ENCODE results near the gene SPRY4. TPM values are rescaled to one million over a fixed set of nuclear protein-coding genes. Genes with fewer than 3 reads are reported as not detected.

Gene SPRY4
- total RNA-seq, 1 donor from 2014 or later = 36.9 TPM

GRCh38 chr5:142330026-142330425, 5.2 kb upstream of the SPRY4 start:
- Histone ChIP-seq H3K4me3 (ENCODE audit: low read depth, low read length) (no peak overlapping the region), H3K27me3 (ENCODE audit: control insufficient read depth, insufficient read depth, low read length) (no peaks in the 10 kb centered on the region), H3K36me3 (ENCODE audit: control insufficient read depth, insufficient read depth, low read length) (no peaks in the 10 kb centered on the region)
- no peak for DNase-seq (ENCODE audit: low read depth)
- no peak for TF ChIP-seq CTCF (IDR thresholded peaks at IDR 0.05; ENCODE audit: insufficient read depth, low read length, poor library complexity, severe bottlenecking)

- Histone ChIP-seq H3K4me3 (ENCODE audit: low read depth, low read length) (no peak overlapping the region), H3K27me3 (ENCODE audit: control insufficient read depth, insufficient read depth, low read length) (no peaks in the 10 kb centered on the region), H3K36me3 (ENCODE audit: control insufficient read depth, insufficient read depth, low read length) (no peaks in the 10 kb centered on the region)
- DNase-seq (ENCODE audit: low read depth) = no peak
- peak; percentile 22 for TF ChIP-seq CTCF (IDR thresholded peaks at IDR 0.05; ENCODE audit: insufficient read depth, low read length, poor library complexity, severe bottlenecking)
Measured at GRCh38 chr5:142327111-142327842, 2.5 kb upstream of the SPRY4 start.

GRCh38 chr5:142326480-142326938, 1.7 kb upstream of the SPRY4 start:
- peak overlapping the region; percentile 71 for H3K4me3 ChIP-seq (ENCODE audit: low read depth, low read length)
- no peak for DNase-seq (ENCODE audit: low read depth)

GRCh38 chr5:142325725-142326479, 1.1 kb upstream of the SPRY4 start:
- Histone ChIP-seq H3K27me3 (ENCODE audit: control insufficient read depth, insufficient read depth, low read length) (no peaks in the 10 kb centered on the region), H3K4me3 (ENCODE audit: low read depth, low read length) (peak overlapping the region; percentile 71), H3K36me3 (ENCODE audit: control insufficient read depth, insufficient read depth, low read length) (no peaks in the 10 kb centered on the region)
- no peak for TF ChIP-seq CTCF (IDR thresholded peaks at IDR 0.05; ENCODE audit: insufficient read depth, low read length, poor library complexity, severe bottlenecking)
- no peak for DNase-seq (ENCODE audit: low read depth)

More at GRCh38 chr5:142326480-142326938, 1.7 kb upstream of the SPRY4 start:
- no peak for TF ChIP-seq CTCF (IDR thresholded peaks at IDR 0.05; ENCODE audit: insufficient read depth, low read length, poor library complexity, severe bottlenecking)
- Histone ChIP-seq H3K36me3 (ENCODE audit: control insufficient read depth, insufficient read depth, low read length) (no peaks in the 10 kb centered on the region), H3K27me3 (ENCODE audit: control insufficient read depth, insufficient read depth, low read length) (no peaks in the 10 kb centered on the region)

- no peak for TF ChIP-seq CTCF (IDR thresholded peaks at IDR 0.05; ENCODE audit: insufficient read depth, low read length, poor library complexity, severe bottlenecking)
- Histone ChIP-seq H3K4me3 (ENCODE audit: low read depth, low read length) (peak overlapping the region; percentile 71), H3K36me3 (ENCODE audit: control insufficient read depth, insufficient read depth, low read length) (no peaks in the 10 kb centered on the region), H3K27me3 (ENCODE audit: control insufficient read depth, insufficient read depth, low read length) (no peaks in the 10 kb centered on the region)
- no peak for DNase-seq (ENCODE audit: low read depth)
Measured at GRCh38 chr5:142324136-142324870, 518 bp downstream of the SPRY4 start.

Measured in kidney epithelial cell (primary cell).